HG02981 (cell line): Measurements from ENCODE around the gene KCNH2.
"Not testable (repeated sequence)": the region's sequence is repeated elsewhere in the genome, so short reads cannot be mapped to it uniquely, and the experiment has no call there.

ENCODE experiments used
- ATAC-seq: cut with Tn5 transposase; IDR thresholded peaks from one replicate; pipeline ENCODE4 v1.9.1; 2021; ENCODE audit warnings: mild to moderate bottlenecking, moderate library complexity; ENCODE audit not compliant: unreplicated experiment

KCNH2 gene, protein sequence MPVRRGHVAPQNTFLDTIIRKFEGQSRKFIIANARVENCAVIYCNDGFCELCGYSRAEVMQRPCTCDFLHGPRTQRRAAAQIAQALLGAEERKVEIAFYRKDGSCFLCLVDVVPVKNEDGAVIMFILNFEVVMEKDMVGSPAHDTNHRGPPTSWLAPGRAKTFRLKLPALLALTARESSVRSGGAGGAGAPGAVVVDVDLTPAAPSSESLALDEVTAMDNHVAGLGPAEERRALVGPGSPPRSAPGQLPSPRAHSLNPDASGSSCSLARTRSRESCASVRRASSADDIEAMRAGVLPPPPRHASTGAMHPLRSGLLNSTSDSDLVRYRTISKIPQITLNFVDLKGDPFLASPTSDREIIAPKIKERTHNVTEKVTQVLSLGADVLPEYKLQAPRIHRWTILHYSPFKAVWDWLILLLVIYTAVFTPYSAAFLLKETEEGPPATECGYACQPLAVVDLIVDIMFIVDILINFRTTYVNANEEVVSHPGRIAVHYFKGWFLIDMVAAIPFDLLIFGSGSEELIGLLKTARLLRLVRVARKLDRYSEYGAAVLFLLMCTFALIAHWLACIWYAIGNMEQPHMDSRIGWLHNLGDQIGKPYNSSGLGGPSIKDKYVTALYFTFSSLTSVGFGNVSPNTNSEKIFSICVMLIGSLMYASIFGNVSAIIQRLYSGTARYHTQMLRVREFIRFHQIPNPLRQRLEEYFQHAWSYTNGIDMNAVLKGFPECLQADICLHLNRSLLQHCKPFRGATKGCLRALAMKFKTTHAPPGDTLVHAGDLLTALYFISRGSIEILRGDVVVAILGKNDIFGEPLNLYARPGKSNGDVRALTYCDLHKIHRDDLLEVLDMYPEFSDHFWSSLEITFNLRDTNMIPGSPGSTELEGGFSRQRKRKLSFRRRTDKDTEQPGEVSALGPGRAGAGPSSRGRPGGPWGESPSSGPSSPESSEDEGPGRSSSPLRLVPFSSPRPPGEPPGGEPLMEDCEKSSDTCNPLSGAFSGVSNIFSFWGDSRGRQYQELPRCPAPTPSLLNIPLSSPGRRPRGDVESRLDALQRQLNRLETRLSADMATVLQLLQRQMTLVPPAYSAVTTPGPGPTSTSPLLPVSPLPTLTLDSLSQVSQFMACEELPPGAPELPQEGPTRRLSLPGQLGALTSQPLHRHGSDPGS

DNA sequence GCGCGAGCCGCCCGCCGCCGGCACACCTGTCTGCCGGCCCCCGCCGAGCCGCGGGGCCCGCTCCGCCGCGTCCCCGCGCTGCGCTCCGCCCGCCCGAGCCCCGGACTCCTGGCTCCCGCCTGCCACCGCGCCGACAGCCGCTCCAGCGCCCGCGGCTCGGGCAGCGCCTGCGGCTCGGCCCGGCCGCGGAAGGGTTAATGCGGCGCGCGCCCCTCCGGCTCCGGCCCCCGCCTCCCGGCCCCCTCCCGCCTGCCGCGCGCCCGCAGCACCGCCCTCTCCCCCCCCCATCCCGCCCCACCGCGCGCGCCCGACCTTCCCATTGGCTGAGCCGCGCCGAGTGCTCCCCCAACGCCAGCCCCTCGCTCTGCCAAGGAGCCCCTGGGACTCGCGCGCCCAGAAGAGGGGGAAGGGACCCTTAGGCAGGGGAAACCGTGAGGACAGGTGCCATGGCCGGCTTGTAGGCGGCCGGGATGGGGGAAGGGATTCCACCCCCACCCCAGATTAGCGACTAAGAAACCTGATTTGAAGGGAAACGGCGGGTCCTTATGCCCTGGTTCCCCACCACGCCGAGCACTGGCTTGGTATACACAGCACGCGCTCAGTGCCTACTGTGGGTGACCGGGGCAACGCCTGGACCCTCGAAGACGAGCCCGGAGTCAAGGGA is at the start of gene KCNH2:
Gene KCNH2 (minus strand): TSS at position 196 of the 664 bp plus-strand sequence. CDS start 408 bp downstream, outside the sequence.
- no peak for ATAC-seq

DNA sequence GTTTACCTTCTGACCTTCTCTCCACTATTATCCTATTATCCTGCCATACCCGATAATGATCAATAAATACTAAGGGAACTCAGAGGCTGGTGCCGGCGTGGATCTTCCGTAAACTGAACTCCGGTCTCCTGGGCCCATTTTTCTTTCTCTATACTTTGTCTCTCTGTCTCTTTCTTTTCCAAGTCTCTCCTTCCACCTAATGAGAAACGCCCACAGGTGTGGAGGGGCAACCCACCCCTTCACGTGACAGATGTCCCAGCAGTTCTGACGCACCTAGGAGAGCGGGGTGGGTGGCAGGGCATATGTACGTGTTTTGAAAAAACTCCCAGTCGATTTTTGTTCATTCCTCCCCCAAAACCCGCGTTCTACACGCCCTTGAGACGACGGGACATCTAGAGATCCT is 49.6 kb upstream of the KCNH2 start:
- ATAC-seq = not testable (repeated sequence)

DNA sequence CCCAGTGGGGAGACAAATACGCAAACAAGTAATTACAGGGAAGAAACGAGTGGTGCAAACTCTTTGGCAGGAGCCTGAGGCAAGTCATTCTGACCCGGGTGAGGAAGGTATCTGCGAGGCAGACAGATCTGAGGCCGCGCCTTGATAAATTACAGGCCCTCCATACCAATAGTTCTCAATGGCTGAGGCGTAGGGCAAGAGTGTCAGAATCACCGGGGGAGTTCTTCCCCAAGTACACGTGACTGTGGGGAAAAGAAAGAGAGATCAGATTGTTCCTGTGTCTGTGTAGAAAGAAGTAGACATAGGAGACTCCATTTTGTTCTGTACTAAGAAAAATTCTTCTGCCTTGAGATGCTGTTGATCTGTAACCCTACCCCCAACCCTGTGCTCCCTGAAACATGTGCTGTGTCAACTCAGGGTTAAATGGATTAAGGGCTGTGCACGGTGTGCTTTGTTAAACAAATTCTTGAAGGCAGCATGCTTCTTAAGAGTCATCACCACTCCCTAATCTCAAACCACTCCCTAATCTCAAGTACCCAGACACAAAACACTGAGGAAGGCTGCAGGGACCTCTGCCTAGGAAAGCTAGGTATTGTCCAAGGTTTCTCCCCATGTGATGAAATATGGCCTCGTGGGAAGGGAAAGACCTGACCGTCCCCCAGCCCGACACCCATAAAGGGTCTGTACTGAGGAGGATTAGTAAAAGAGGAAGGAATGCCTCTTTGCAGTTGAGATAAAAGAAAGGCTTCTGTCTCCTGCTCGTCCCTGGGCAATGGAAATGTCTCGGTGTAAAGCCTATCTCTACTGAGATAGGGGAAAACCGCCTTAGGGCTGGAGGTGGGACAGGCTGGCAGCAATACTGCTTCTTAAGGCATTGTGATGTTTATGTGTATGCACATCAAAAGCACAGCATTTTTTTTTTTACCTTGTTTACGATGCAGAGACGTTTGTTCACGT is 48.9 kb upstream of the KCNH2 start:
- ATAC-seq = not testable (repeated sequence)

DNA sequence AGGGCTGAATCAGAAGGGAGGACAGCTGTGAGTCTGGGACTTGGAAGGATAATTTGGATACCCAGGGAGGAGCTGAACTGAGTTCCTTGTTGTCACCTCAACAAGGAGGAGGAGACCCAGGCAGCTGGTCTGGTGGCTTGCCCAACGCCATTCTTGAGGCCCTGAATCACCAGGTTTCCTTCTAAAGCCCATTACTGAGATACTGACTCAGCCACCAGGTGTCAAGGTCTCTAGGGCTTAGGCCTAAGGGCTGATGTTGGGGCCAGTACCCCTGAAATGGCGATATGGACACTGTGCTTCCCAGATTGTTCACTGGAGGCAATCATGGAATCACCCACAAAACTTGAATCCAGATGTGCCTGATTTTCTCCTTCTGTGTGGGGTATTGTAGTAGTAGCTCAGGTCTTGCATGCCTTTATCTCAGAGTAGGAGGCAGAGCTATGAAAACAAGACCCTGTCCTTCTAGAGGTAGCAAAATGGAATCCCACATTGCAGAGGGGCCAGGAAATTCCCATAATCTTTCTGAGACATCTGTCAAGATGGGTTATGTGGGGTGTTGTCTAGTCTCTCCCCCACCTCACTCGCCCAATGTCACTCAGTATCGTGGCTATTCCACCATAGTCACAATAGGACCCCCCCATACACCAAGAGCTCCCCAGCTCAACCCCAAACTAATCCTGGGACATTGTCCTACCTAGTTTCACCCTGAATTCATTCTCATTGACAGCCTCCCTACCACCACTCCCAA is 48.0 kb upstream of the KCNH2 start:
- no peak for ATAC-seq

DNA sequence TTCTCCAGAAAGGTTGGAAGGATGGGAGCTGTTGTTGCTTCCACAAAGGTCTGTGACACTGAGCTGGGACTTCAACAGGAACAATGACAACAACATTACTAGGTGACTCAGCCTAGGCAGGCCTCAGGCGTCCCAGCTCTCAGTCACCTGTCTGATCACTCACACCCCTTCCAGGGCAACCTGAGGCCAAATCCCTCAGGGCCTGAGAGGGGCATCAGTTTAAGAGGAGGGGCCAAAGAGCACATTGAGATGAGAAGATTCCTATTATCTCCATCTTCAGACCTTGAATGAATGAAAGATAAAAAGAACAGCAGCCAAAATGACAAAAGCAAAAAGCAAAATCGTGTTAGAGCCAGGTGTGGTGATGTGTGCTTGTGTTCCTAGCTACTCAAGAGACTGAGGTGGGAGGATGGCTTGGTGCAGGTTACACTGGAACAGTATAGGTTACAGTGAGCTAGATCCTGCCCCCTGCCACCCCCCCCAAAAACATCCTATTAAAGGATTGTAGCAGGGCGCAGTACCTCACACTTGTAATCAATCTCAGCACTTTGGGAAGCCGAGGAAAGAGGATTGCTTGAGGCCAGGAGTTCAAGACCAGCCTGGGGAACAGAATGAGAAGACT is 46.4 kb upstream of the KCNH2 start, which contains the start of gene ATG9B:
Gene ATG9B (minus strand): TSS at position 60 of the 622 bp plus-strand sequence. CDS start 71 bp downstream, outside the sequence.
- ATAC-seq = no peak

DNA sequence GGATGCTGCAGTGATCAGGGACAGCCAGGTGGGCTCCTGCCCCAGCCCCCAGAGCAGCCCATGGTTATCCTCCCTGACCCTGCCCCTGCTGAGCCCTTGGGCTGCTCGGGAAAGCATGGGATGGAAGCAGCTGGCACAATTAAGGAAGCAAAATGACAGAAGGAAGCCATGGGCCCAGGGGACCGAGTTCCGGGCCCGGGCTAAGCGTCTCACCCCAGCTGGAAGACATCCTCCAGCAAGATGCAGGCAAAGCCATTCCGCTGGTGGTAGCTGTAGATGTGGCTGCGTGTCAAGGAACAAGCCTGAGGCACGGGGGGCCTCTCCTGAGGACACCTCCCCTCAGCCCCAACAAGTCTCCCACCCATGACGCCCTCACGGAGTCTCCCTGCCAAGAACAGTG is 45.1 kb upstream of the KCNH2 start:
- ATAC-seq = no peak

DNA sequence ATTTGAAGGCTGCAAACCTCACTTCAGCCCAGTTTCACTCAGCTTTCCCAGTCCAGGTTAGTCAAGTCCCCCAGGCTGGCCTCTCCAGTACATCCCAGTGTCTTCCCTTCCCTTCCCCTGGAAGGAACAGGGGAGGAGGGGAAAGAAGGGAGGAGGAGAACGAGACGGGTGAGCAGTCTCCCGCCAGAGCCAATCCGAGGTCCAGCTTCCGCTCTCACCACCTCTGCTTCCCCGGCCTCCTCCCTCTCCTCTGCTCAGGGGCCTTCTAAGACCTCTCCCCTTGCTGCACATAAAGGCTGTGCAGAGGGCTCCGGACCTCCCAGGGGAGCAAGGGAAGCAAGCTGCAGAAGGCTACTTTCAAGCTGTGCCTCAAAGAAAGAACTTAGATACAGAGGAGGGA is 42.1 kb upstream of the KCNH2 start:
- ATAC-seq = no peak

DNA sequence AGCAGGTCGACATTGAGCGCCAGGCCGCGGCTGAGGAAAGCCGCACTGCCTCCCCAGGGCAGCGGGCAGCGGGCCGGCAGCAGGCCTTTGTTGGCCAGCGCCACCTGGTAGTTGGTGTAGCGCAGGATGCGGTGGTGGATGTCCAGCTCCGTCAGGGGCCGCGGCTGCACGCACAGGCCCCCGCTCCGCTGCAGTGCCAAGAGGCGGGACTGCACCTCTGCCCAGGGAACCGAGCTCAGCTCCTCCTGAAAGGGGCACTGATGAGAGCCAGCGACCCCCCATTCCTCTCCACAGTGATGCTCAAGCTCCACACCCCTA is 41.0 kb upstream of the KCNH2 start:
- no peak for ATAC-seq

DNA sequence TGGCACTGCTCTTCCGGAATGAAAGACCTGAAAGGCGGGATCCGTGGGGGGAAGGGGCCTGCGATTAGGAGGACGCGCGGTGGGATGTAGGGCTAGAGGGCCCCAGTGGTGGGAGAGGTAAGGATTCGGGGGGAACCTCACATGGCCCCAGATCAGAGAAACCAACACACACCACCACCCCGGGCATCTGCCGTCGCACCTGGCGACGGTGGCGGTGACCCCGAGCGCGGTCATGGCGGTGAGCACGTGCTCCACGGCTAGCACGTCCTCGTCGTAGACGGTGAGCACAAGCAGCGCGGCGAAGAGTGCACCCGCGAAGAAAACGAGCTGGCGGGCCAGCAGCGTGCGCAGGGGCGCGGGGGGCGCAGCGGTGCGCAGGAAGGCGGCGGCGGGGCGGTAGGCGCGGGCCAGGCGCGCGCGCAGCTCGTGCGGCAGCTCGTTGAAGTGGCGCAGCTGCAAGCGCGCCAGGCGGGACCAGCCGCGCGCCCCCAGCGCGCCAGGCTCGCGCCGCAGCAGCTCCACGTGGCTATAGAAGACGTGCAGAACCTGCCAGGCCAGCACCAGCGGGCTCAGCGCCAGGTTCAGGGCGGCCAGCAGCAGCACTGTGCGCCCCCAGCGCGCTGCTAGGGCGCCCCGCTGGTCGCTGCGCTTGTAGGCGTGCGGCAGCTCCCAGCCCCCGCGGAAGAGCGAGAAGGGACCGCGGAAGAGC is 40.5 kb upstream of the KCNH2 start:
- no peak for ATAC-seq

DNA sequence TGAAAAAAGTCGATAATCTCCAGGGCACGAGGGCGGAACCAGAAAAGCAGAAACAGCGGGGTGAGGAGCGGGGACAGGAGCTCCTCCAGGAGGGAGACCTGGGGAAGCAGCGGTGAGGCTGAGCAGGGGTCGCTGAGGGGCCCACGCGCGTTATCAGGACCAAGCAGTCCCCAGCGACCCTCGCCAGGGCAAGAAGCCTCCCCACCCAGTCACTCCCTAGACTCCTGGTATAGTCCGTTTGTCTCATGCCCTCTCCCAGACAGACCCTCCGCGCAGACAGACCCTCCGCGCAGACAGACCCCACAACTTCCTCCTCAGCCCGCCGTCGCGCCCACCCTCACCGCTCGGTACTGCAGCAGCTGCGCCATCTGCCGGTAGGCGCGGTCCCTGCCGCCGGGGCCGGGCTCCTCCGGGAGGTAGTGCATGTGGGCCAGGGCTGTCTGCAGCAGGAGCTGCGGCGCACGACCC is 39.9 kb upstream of the KCNH2 start:
- peak; percentile 62 for ATAC-seq

DNA sequence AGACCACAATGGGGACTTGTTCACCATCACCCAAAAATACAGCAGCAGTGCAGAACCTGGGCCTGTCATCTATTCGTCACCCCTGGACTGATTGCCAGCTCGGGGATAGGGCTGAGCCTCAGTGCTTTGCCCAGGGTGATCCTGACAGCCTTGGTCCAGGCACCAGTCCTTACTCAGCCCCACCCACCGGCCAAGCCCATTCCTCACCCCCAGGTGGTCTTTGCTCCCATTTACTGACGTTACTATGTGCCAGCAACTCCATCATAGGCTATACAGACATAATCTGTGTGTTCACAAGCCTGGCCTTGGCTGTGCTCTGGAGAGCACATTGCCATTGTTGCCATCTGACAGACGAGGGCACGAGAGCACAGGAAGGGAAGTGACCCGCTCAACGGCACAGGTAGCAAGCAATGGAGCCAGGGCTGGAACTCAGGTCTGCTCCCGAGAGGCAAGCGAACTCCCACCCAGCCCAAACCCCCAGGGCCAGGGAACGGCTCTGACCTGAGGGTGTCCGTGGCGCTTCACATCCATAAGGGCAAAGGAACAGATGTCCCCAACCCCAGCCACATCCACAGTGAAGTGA is 39.3 kb upstream of the KCNH2 start:
- ATAC-seq = no peak

DNA sequence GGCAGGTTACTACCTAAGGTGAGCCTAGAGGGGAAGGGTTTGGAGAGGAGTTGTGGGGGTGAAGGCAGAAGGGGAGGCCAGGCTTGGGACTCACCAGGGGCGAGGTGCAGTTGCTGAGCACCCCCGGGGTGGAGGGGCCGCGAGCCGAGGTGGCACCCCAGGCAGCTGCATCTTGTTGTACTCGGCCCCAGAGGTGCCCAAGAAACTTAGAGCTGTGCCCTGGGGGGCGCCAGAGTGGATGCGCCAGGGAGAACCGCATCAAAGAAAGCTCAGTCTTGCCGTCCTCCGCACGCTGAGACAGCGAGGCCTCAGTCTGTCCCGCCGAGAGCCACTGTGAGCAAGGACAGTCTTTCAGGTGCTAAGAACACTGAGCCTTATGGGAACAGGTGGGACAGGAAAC is 38.8 kb upstream of the KCNH2 start:
- no peak for ATAC-seq

DNA sequence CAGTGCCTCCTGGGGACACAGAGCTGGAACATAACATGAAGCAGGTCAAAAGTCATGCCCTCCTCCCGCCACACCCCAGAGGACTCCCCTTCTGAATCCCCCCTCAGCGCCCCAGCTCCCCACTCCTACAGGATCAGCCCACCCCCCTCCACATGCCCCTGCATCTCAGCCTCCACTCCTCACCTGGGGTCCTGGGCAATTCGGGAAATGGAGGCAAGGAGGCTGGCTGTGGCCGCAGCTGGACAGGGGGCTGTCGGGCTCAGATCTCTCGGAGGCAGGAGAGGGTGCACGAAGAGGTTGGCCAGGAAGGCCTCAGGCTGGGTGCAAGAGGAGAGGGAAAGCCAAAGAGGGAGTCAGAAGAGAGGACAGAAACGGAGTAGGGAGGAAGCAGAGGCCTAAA is 38.4 kb upstream of the KCNH2 start:
- ATAC-seq = no peak

DNA sequence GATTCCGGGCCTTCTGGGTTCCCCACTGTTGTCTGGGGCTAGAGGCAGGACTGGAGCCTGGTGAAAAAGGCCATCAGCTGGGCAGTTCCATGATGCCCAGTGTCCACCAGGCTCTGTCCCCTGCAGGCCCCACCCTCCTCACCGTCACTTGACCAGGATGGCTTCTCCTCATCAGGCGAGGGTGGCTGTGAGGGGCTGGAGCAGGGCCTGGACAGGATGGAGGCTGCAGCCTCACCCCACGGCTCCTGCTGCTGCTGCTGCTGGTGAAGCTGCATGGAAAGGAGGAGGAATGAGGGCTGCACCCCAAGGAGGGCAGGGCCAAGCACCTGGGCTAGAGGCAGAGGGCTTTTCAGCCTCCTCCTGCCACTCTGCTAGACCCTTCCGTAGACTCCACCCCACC is 37.8 kb upstream of the KCNH2 start:
- ATAC-seq = no peak

DNA sequence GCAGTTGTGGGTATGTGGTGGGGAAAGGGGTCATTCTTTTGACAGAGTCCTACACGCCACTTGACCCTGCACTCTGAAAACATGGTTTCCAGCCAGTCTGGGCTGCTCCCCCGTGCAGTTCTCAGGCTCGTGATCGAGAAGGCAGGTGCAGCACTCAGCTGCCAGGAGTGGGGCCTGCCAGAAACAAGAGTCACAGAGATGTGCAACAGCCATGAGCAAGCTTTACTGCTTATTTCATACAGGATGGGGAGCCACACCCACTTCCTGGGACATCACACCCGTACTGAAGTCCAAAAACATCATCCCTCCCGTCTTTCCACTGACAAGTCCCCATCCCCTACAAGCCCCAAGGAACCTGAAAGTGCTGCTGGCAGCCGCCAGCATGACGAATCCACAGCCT is 36.8 kb upstream of the KCNH2 start:
- ATAC-seq = no peak

DNA sequence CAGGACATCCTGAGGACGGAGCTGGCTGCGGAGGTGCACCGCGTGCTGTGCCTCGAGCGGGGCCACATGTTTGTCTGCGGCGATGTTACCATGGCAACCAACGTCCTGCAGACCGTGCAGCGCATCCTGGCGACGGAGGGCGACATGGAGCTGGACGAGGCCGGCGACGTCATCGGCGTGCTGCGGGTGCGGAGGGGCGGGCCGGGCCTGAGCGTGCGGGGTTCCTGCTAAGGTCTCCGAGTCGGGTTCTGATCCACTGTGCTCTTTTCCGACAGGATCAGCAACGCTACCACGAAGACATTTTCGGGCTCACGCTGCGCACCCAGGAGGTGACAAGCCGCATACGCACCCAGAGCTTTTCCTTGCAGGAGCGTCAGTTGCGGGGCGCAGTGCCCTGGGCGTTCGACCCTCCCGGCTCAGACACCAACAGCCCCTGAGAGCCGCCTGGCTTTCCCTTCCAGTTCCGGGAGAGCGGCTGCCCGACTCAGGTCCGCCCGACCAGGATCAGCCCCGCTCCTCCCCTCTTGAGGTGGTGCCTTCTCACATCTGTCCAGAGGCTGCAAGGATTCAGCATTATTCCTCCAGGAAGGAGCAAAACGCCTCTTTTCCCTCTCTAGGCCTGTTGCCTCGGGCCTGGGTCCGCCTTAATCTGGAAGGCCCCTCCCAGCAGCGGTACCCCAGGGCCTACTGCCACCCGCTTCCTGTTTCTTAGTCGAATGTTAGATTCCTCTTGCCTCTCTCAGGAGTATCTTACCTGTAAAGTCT is 35.8 kb upstream of the KCNH2 start:
- ATAC-seq = no peak

DNA sequence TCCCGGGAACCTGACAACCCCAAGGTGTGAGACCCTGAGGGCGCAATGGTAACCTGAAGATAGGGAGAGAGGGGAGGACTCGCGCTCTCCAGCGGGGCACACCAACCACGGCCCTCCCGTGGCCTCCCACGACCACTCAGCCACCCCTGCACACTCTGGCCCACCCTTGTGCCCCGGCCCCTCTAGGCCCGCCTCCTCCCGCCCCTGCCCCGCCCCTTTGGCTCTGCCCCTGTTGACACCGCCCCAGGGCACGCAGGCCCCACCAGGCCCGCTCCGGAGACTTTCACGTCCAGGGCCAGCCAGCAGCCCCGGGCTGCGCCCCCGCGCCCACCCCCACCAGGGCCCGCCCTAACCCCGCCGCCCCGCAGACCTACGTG is 35.2 kb upstream of the KCNH2 start:
- ATAC-seq = no peak
